GM23338 (cell line): Measurements from ENCODE around the gene GAPT.

ENCODE experiments used
- CREB1 ChIP-seq: fragments of 250-450 bp; sonication (Bioruptor Pico); IDR thresholded peaks from 2 replicates; pipeline ENCODE4 v1.5.0; 2020; ENCODE audit warnings: low read depth, mild to moderate bottlenecking, moderate library complexity
- CTCF ChIP-seq, 2 experiments: fragments of 200-600 bp in 1 of 2; sonication (generic) in 1 of 2; conservative IDR thresholded peaks; 2 replicates each; pipeline versions ENCODE4 v1.5.1 to v1.6.1; 2016 to 2017; ENCODE audit warnings: antibody characterized with exemption in 2 of 2, low read depth in 2 of 2, mild to moderate bottlenecking in 2 of 2, moderate library complexity in 1 of 2
- ETS1 ChIP-seq: IDR thresholded peaks from 2 replicates; pipeline ENCODE4 v1.6.1; 2016; ENCODE audit warnings: antibody characterized with exemption
- EZH2 ChIP-seq: fragments of 200-600 bp; sonication (generic); IDR thresholded peaks from one replicate; pipeline ENCODE4 v1.8.0; 2017; ENCODE audit warnings: antibody characterized with exemption, mild to moderate bottlenecking, low read depth; ENCODE audit not compliant: unreplicated experiment
- EZH2phosphoT487 ChIP-seq: fragments of 200-600 bp; sonication (generic); IDR thresholded peaks from one replicate; pipeline ENCODE4 v1.8.1; 2018; ENCODE audit warnings: antibody characterized with exemption; ENCODE audit not compliant: unreplicated experiment
- JUNB ChIP-seq: IDR thresholded peaks from one replicate; pipeline ENCODE4 v1.6.1; 2016; ENCODE audit warnings: antibody characterized with exemption; ENCODE audit not compliant: unreplicated experiment
- NANOG ChIP-seq: IDR thresholded peaks from 2 replicates; pipeline ENCODE4 v1.6.1; 2016; ENCODE audit warnings: antibody characterized with exemption, borderline replicate concordance
- POLR2AphosphoS5 ChIP-seq: IDR thresholded peaks from 2 replicates; pipeline ENCODE4 v1.6.1; 2016; ENCODE audit warnings: antibody characterized with exemption, low read depth
- REST ChIP-seq: IDR thresholded peaks from one replicate; pipeline ENCODE4 v1.6.1; 2018; ENCODE audit warnings: antibody characterized with exemption; ENCODE audit not compliant: unreplicated experiment
- ZNF331 ChIP-seq: fragments of 250-450 bp; sonication (Bioruptor Pico); IDR thresholded peaks from 2 replicates; pipeline ENCODE4 v1.5.0; 2020; ENCODE audit warnings: low read depth, mild to moderate bottlenecking, moderate library complexity

GRCh38 chr5:58456026-58456425, 35.2 kb upstream of the GAPT start:
- TF ChIP-seq CTCF (conservative IDR thresholded peaks at IDR 0.05; ENCODE audit: low read depth in 2 of 2) (no peak), EZH2 (no peak), JUNB (no peak), REST (no peak), CREB1 (no peak), POLR2AphosphoS5 (no peak), ETS1 (no peak), EZH2phosphoT487 (no peak), NANOG (no peak), ZNF331 (CRISPR knock-in tag) (no peak)
